Activated naive CD8-positive, alpha-beta T cell treated with anti-CD3 and anti-CD28 coated beads, Interleukin-2, amount 50 U/mL, for 24 hours (primary cell): ENCODE results near the gene CADPS2.

Experiments used
- ATAC-seq: fragments of 150-1000 bp; cut with Tn5 transposase; one replicate; pipeline ENCODE4 v1.10.0; 2021
- DNase-seq: peaks from one replicate; pipeline ENCODE4 v3.0.0; 2021
- H3K27ac Mint-ChIP-seq: one replicate; pipeline ENCODE4 v1.8.0; 2021; ENCODE audit warnings: mild to moderate bottlenecking, mixed read lengths
- H3K27me3 Mint-ChIP-seq: one replicate; pipeline ENCODE4 v1.8.0; 2021; ENCODE audit warnings: mixed read lengths
- H3K36me3 Mint-ChIP-seq: one replicate; pipeline ENCODE4 v1.8.0; 2021; ENCODE audit warnings: low read depth, mixed read lengths
- H3K4me1 Mint-ChIP-seq: one replicate; pipeline ENCODE4 v1.8.0; 2021; ENCODE audit warnings: mixed read lengths
- H3K4me3 Mint-ChIP-seq: one replicate; pipeline ENCODE4 v1.8.0; 2021; ENCODE audit warnings: mild to moderate bottlenecking, moderate library complexity, mixed read lengths
- H3K9me3 Mint-ChIP-seq: one replicate; pipeline ENCODE4 v1.8.0; 2021; ENCODE audit warnings: mixed read lengths

Gene CADPS2

DNA sequence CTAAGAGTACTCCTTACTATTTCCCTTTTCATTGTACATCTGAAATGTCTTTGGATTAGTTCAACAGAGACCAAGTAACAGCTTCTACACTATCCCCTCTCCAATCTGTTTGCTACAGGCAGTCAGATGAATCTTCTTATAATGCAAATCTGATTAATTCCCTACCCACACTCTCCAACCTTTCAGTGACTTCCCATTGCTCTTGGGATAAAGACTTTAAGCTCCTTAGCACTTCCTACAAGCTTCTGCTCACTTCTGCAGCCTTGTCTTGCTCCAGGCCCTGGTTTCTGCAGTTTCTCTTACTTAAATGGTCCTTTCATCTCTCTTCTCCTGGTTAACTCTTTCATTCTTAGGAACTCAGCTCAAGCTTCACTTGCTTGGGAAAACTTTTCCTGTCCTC, 516.5 kb downstream of the CADPS2 start:
- ATAC-seq (no peak), DNase-seq (no peak)
- no peaks in the 10 kb centered on the region for H3K4me1 Mint-ChIP-seq
- H3K27me3 Mint-ChIP-seq = no peaks in the 10 kb centered on the region
- H3K4me3 Mint-ChIP-seq = no peak overlapping the region
- H3K36me3 Mint-ChIP-seq = no peaks in the 10 kb centered on the region
- no peak overlapping the region for H3K27ac Mint-ChIP-seq
- no peaks in the 10 kb centered on the region for H3K9me3 Mint-ChIP-seq

DNA sequence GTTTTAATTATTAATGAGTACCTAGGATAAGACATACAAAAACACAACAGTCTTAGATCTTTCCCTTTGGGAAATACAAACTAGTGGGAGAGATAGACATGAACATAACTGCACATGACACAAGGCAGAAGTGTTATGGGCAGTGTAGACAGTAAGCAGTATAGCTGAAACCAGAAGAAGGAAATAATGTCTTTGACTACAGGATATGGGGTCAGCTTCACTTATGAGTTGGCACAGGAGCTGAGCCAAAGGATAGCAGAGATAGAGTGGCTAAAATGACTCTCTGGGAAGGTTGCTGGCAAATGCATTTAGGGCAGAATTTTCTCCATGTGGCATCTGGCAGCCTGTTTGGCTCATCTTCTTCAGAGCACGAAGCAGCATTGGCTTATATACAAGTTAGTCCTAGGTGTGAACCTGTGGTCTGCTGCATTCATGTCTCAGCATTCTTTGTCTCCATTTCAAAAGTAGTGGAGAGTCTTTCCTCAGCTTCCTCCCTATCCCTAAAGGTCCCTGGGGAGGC, 521.4 kb downstream of the CADPS2 start:
- DNase-seq (no peak), ATAC-seq (no peak)
- Mint-ChIP-seq H3K27ac (no peak overlapping the region), H3K4me3 (no peak overlapping the region), H3K36me3 (no peaks in the 10 kb centered on the region), H3K4me1 (no peaks in the 10 kb centered on the region), H3K27me3 (no peaks in the 10 kb centered on the region), H3K9me3 (no peaks in the 10 kb centered on the region)

DNA sequence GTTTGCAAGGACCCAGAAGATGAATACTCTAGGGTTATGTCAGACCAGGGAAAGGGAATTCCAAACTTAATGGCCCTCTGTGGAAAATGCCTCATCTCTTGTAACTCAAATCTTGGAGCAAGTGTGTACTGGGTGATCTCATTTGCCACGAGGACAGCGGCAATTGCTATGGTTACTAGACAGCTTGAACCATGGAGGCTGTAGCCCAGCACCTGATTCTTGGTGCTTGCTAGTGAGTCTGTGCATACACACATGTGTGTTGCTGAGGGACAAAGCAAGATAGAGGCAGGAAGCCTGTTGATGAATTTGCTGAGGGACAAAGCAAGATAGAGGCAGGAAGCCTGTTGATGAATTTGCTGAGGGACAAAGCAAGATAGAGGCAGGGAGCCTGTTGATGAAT, 523.1 kb downstream of the CADPS2 start:
- ATAC-seq = no peak
- H3K27ac Mint-ChIP-seq = no peak overlapping the region
- DNase-seq = no peak
- no peaks in the 10 kb centered on the region for H3K36me3 Mint-ChIP-seq
- no peaks in the 10 kb centered on the region for H3K4me1 Mint-ChIP-seq
- H3K4me3 Mint-ChIP-seq = no peak overlapping the region
- H3K27me3 Mint-ChIP-seq = no peaks in the 10 kb centered on the region
- no peaks in the 10 kb centered on the region for H3K9me3 Mint-ChIP-seq

DNA sequence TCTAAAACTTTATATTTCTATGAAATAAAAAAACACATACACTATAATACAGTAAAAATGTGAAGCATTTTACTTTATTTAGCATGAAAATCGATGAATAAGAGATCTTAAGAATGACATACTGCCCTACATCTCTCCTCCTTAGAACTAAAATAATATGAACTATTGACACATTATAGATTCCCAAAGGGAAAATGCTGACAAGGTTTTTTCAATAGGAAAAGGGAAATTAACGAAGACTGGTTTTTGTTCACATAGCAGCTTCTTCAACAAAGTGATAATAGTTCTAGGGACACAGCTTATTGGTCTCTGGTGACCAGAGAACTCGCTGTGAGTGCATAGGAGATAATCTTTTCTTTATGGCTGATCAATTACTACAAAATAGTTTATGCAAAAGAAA, 523.8 kb downstream of the CADPS2 start:
- ATAC-seq = no peak
- Mint-ChIP-seq H3K36me3 (no peaks in the 10 kb centered on the region), H3K27ac (no peak overlapping the region), H3K27me3 (no peaks in the 10 kb centered on the region), H3K9me3 (no peaks in the 10 kb centered on the region), H3K4me1 (no peaks in the 10 kb centered on the region), H3K4me3 (no peak overlapping the region)
- DNase-seq = no peak

DNA sequence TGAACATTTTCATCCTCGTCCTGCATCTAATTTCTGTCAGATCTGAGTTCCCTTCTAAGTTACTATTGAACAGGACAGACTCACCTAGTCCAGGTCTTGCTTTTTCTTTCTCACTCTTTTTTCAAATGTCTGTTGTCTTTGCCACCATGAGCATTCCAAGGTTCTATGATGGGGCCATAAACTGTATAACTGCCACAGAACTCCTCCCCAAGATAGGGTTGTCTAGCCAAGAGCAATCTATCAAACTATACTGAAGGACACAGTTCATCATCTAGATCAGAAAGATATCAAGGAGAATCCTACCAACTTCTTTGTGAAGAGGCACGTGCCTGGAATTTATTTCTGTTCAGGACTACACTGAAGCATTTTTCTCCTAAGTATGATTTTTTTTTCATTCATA, 531.6 kb downstream of the CADPS2 start:
- Mint-ChIP-seq H3K9me3 (no peaks in the 10 kb centered on the region), H3K4me1 (no peaks in the 10 kb centered on the region), H3K36me3 (no peaks in the 10 kb centered on the region), H3K27ac (no peak overlapping the region), H3K27me3 (no peaks in the 10 kb centered on the region), H3K4me3 (no peak overlapping the region)
- no peak for DNase-seq
- ATAC-seq = no peak

DNA sequence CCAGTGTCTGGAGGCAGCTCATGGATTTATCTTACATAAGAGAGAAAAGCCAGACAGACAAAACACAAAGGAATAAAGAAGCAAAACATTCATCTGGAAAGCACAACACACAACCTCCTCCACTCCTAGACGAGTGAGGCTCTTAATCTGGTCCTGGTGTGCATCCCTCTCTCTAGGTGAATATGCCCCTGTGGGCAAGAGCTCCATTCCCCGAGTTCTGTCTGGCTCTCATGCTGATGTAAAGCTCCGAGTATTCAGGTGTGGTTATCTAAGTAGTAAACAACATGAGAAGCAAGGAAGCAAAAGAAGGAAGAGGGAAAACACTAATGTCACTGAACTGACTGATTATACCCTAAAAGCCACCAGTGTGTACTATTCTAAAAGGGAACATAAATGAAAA, 533.8 kb downstream of the CADPS2 start:
- Mint-ChIP-seq H3K4me1 (no peaks in the 10 kb centered on the region), H3K27me3 (no peaks in the 10 kb centered on the region), H3K27ac (no peak overlapping the region), H3K9me3 (no peaks in the 10 kb centered on the region), H3K36me3 (no peaks in the 10 kb centered on the region), H3K4me3 (no peak overlapping the region)
- ATAC-seq = no peak
- DNase-seq = no peak

DNA sequence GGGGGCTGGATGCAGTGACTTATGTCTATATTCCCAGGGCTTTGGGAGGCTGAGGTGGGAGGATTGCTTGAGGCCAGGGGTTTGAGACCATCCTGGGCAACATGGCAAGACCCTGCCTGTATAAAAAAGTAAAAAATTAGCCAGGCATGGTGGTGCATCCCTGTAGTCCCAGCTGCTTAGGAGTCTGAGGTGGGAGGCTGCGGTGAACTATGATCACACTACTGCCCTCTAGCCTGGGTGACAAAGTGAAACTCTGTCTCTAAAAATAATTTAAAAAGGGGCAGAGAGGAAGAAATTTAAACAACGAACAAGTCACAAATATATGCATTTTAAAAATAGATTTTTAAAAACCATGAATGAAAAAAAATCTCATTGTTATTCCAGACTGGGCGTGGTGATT, 535.6 kb downstream of the CADPS2 start:
- Mint-ChIP-seq H3K27ac (no peak overlapping the region), H3K9me3 (no peaks in the 10 kb centered on the region), H3K36me3 (no peaks in the 10 kb centered on the region), H3K27me3 (no peaks in the 10 kb centered on the region), H3K4me1 (no peaks in the 10 kb centered on the region), H3K4me3 (no peak overlapping the region)
- no peak for ATAC-seq
- DNase-seq = no peak

DNA sequence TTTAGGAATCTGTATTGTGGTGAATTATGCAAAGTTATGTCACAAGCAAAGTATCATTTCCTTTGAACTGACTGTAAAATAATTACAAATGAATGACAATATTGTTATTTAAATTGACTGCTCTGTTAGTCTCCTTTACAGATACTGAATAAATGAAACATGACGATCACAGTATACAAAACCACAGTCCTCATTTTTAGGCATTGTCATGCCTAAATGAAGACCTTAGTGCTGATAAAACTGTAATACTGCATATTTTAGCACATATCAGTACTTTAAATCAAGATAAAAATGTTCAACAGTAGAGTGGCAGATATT, 542.0 kb downstream of the CADPS2 start:
- no peaks in the 10 kb centered on the region for H3K27me3 Mint-ChIP-seq
- peaks cover 3% of the 10 kb centered on the region for H3K9me3 Mint-ChIP-seq
- no peaks in the 10 kb centered on the region for H3K4me1 Mint-ChIP-seq
- no peak overlapping the region for H3K4me3 Mint-ChIP-seq
- H3K27ac Mint-ChIP-seq = no peak overlapping the region
- H3K36me3 Mint-ChIP-seq = no peaks in the 10 kb centered on the region
- ATAC-seq = no peak
- DNase-seq = no peak

DNA sequence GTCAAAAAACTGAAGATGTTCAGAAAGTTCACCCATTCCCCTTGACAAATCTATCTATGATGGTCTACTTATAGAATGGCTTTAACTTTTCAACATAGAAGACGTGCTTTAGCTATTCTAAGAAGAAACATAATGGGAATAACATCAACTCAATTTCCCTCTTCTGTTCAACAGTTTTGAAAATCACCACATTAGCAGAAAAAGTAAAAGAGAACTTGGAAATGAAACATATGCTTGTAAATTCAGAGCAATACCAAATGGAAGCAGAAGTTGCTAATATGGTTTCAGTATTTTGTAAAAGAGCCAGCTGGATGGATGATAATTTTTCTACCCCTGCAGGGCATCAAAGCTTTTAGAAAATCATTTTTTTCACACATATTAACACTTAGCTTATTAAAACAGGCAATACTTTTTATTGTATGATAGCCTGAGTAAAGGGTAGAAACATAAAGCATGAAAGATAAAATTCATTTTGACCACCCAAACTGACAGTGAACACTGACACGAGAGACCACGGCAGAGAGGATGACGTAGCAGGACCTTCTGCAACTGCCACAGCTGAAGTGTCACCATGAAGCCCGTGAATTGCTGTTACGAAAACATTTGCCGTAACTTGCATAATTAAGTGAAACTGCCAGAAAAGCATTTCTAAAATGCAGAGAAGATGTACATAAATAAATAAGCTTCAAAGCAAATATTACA, 542.5 kb downstream of the CADPS2 start:
- H3K27me3 Mint-ChIP-seq = no peaks in the 10 kb centered on the region

DNA sequence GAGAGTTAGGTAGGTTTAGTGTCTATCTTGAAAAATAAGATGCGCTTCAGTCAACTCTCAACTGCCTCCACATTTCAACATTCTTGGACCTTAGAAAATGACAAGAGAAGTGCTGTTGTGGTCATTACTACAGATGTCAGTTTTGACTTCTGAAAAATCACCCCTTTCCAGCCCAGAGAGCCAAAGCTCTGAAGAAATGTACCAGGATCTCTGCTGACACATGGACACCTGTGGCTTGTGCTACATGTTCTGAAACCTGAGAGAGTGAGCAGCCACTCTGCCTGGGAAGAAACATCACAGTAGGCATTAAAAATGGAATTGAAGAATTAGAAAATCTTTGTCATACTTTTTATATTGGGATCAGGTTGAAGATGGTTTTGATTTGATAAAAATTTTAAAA, 545.8 kb downstream of the CADPS2 start:
- H3K27me3 Mint-ChIP-seq = no peaks in the 10 kb centered on the region
- H3K9me3 Mint-ChIP-seq = peaks cover 3% of the 10 kb centered on the region
- no peak overlapping the region for H3K4me3 Mint-ChIP-seq
- H3K4me1 Mint-ChIP-seq = no peaks in the 10 kb centered on the region
- no peak overlapping the region for H3K27ac Mint-ChIP-seq
- no peak for ATAC-seq
- no peak for DNase-seq
- H3K36me3 Mint-ChIP-seq = no peaks in the 10 kb centered on the region

More for the DNA sequence above, 542.5 kb downstream of the CADPS2 start:
- peaks cover 3% of the 10 kb centered on the region for H3K9me3 Mint-ChIP-seq
- H3K4me3 Mint-ChIP-seq = no peak overlapping the region
- no peaks in the 10 kb centered on the region for H3K36me3 Mint-ChIP-seq
- no peaks in the 10 kb centered on the region for H3K4me1 Mint-ChIP-seq
- DNase-seq = no peak
- no peak for ATAC-seq
- H3K27ac Mint-ChIP-seq = no peak overlapping the region

DNA sequence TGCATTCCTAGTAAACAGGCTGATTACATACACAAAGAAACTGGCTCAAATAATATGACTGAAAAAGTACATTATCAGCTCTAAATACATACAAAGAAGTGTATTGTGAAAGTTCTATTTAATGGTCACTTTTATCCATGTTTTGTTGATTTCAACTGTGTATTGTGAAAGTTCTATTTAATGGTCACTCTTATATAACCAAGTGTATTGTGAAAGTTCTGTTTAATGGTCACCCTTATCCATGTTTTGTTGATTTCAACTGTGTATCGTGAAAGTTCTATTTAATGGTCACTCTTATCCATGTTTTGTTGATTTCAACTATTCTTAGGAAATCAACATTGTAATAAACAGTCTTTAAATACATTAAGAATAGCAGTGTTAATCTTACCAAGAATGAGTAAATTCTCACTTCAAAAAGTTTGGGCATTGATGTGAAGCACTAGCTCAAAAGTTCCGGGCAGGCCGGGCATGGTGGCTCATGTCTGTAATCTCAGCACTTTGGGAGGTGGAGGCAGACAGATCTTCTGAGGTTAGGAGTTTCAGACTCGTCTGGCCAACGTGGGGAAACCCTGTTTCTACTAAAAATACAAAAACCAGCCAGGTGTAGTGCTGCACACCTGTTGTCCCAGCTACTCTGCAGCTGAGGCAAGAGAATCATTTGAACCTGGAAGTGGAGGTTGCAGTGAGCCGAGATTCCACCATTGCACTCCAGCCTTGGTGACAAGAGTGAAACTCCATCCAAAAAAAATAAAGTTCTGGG, 546.9 kb downstream of the CADPS2 start:
- Mint-ChIP-seq H3K4me3 (no peak overlapping the region), H3K4me1 (no peaks in the 10 kb centered on the region), H3K27ac (no peak overlapping the region), H3K9me3 (peaks cover 2% of the 10 kb centered on the region), H3K36me3 (no peaks in the 10 kb centered on the region), H3K27me3 (no peaks in the 10 kb centered on the region)
- ATAC-seq (no peak), DNase-seq (no peak)

DNA sequence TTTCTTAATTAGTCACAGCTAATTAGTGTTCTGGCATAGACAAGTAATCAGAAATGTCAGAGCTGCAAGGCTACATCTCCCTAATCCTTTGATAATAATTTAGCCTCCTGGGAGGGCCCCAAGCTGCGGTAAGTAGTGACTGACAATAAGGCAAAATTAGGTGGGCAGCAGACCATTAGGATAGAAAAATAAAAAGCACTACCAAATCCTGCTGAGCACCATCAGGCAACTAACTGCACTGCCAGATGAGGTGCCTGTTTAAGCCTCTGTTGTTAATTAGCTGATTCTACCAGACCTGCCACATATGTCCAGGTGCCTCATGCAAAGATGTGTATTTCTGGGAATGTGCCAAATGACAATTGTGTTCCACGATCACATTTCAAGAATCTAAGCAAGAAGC, 549.2 kb downstream of the CADPS2 start:
- DNase-seq = no peak
- Mint-ChIP-seq H3K27ac (no peak overlapping the region), H3K27me3 (no peaks in the 10 kb centered on the region)

DNA sequence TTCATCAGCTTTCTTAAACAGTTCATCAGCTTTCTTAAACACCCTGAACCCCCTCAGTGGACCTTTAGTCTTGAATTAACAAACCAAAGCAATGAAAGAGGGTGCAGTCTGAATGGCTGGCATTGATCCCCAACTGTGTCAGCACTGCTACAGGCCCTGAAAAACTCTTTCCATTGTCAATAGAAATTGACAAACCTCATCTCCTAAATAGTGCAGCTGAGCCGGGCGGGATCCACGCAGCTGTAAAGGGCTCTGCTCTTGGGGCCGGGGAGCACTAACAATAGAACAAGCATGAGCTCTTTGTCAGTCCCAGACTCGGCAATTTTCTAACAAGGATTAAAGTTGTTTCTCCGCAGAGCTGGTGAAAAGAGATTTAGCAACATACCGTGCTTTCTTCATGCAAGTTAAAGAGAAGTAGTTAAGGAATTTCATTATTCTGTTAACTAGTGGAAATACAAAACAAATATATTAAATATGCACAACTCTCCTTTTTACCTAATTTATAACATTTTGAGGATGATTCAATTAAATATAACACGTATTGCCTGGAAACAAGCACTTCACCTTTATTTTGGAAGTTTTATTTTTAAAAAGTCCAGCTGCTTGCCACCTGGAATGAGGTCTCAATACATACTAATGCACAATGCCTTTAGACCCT, 557.0 kb downstream of the CADPS2 start:
- Mint-ChIP-seq H3K27me3 (no peaks in the 10 kb centered on the region), H3K4me1 (no peaks in the 10 kb centered on the region), H3K9me3 (no peaks in the 10 kb centered on the region), H3K4me3 (no peak overlapping the region), H3K27ac (no peak overlapping the region), H3K36me3 (no peaks in the 10 kb centered on the region)
- ATAC-seq (no peak), DNase-seq (no peak)

More for the DNA sequence above, 549.2 kb downstream of the CADPS2 start:
- no peaks in the 10 kb centered on the region for H3K4me1 Mint-ChIP-seq
- H3K4me3 Mint-ChIP-seq = no peak overlapping the region
- ATAC-seq = no peak
- no peaks in the 10 kb centered on the region for H3K36me3 Mint-ChIP-seq
- no peaks in the 10 kb centered on the region for H3K9me3 Mint-ChIP-seq

DNA sequence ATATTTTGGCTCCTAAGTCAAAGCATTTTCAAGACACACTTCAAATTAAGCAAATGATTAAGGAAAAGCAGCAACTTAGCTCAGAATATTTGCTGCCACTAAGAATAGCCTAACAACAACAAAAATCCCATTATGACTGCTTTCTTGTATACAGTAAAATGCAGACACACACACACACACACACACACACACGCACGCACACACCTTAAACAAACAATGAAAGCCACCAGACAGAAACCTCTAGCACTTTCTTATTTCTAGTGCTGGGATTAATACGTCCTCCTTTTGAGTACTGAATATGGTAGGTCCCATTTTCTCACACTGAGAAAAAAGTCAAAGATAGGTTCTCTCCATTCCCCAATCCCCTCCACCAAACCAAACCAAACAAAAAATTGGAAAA, 558.3 kb downstream of the CADPS2 start:
- Mint-ChIP-seq H3K27me3 (no peaks in the 10 kb centered on the region), H3K27ac (no peak overlapping the region), H3K36me3 (no peaks in the 10 kb centered on the region), H3K4me1 (no peaks in the 10 kb centered on the region), H3K4me3 (no peak overlapping the region), H3K9me3 (no peaks in the 10 kb centered on the region)
- DNase-seq (no peak), ATAC-seq (no peak)
